ENCODE results near the gene NF2.

NF2 gene

DNA sequence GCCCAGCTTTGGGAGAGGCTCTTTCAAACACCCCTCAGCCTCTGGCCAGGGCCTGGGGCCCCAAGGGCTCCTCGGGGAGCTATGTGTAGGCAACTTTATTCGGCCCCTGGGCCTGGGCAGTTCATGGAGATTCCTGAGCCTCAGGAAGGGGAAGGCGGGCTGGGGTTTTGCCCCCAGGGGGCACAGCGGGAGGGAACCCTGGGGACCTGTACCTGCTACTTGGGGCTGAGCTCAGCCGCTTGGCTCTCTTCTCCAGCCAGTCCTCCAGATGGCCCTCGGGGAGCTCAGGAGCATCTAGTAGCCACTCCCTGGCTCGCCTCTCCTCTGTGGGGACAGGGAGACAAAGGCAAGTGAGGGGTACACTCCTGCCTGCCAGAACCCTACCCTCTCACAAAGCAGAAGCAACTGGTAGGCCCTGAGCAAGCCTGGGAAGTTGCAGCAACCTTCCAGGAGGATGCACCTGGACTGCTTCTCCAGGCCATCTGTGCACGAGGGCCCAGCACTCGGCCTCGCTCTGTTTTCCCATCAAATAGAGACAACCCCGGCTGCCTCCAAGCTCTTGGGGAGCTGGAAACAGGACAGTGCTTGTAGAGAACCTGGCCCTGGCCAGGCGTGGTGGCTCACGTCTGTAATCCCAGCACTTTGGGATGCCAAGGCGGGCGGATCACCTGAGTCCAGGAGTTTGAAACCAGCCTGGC lies 134.8 kb downstream of the NF2 start:
- H3K27ac ChIP-seq: no peak overlapping the region
- TF ChIP-seq, protein P1, sequence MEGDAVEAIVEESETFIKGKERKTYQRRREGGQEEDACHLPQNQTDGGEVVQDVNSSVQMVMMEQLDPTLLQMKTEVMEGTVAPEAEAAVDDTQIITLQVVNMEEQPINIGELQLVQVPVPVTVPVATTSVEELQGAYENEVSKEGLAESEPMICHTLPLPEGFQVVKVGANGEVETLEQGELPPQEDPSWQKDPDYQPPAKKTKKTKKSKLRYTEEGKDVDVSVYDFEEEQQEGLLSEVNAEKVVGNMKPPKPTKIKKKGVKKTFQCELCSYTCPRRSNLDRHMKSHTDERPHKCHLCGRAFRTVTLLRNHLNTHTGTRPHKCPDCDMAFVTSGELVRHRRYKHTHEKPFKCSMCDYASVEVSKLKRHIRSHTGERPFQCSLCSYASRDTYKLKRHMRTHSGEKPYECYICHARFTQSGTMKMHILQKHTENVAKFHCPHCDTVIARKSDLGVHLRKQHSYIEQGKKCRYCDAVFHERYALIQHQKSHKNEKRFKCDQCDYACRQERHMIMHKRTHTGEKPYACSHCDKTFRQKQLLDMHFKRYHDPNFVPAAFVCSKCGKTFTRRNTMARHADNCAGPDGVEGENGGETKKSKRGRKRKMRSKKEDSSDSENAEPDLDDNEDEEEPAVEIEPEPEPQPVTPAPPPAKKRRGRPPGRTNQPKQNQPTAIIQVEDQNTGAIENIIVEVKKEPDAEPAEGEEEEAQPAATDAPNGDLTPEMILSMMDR (IDR thresholded peaks at IDR 0.05): no peak
- no peak for TF ChIP-seq ZFX (IDR thresholded peaks at IDR 0.05; ENCODE audit: borderline replicate concordance)

DNA sequence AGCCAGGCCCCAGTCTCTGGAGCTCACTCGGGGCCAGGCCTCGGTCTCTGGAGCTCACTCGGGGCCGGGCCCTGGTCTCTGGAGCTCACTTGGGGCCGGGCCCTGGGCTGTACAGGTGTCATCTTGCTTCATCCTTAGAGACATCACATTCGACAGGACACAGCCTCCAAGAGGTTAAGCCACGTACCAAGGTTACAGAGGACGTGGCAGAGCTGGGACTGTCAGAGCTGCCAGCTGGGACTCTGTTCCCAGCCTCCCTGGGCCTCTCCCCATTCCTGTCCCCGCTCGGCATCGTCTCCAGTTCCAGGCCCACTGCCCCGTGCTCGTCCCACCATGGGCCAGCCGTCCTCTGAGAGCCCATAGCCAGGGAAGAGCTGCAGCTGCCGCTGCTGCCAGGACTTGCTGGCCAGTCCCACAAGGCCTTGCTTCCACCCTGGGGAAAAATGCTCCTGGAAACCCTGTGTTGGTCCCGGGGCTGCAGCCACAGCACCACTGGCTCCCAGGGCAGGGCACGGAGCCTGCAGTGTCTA lies 136.0 kb downstream of the NF2 start:
- no peak for TF ChIP-seq ZFX (IDR thresholded peaks at IDR 0.05; ENCODE audit: borderline replicate concordance)
- TF ChIP-seq, protein P1 (IDR thresholded peaks at IDR 0.05): no peak
- H3K27ac ChIP-seq: no peak overlapping the region

DNA sequence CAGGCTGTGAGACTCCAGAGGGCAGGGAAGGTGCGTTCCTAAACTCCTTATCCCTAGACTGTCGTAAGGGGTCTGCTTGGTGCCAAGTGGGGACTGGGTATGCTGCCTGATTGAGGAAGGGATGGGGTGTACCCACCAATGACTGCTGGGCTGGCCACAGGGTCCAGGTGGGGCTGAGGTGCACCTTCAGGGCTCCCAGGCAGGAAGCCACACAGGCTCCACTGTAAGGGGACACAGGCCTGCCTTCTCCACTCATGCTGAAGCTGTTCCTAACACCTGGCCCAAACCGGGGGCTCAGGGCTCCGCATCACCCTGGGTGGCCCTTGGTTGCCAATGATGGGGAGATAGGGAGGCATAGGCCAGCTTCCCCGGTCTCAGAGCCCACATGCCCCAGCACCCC lies 136.8 kb downstream of the NF2 start:
- no peak for TF ChIP-seq ZFX (IDR thresholded peaks at IDR 0.05; ENCODE audit: borderline replicate concordance)
- TF ChIP-seq, protein P1 (IDR thresholded peaks at IDR 0.05): no peak
- H3K27ac ChIP-seq: no peak overlapping the region

DNA sequence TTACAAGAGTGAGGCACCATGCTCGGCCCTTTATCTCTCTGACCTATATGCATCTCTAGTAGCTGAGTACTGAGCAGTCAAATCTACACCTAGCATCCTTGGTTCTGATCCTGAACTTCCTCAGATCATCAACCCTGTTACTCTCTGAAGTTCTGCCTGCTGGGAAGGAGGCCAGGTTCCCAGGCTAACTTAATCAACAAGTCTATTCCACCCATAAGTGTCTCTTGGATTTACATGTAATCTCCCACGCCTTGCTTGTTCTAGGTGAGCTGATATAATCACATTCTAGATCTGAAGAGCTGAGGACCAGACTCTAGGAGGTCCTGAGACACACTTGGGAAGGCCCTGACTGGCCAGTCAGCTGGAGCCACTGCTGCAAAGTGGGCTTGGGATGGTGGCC lies 138.5 kb downstream of the NF2 start:
- no peak overlapping the region for H3K27ac ChIP-seq
- no peak for TF ChIP-seq ZFX (IDR thresholded peaks at IDR 0.05; ENCODE audit: borderline replicate concordance)
- TF ChIP-seq, protein P1 (IDR thresholded peaks at IDR 0.05): no peak

DNA sequence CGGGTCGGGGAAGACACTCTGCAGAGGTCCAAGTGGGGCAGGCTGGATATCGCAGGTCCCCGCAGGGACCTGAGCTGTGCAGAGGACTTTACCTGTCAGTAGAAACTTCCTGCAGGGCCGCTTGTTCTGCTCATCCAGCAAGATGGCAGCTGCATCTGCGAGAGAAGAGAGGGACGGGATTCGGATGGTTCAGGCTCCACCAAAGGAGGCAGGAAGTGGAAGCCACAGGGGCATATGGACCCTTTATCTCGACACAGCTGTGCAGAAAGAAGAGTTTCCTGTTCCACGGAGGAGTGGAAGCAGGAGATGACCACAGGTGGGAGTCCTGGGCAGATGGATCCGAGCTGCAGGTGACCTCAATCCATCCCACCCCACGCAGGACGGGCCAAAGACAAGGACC lies 138.9 kb downstream of the NF2 start:
- no peak overlapping the region for H3K27ac ChIP-seq
- TF ChIP-seq, protein P1 (IDR thresholded peaks at IDR 0.05): no peak
- TF ChIP-seq ZFX (IDR thresholded peaks at IDR 0.05; ENCODE audit: borderline replicate concordance): no peak

DNA sequence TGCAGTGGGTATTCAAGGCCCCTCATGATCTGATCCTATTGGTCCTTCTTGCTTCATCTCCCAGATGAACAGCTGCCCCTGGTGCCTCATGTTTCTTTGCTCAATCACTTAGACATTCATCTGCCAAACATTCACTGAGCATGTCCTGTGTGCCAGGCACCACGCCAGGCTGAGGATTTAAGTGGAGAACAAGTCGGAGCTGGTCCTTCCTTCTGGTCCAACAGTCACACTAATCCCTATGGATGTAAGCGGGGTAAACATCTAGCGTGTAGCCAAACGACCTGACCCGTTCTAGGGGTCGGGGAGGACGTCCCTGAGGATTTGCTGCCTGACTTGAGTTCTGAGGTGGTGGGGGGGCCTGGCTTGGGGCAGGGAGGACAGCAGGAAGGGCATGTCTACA lies 141.5 kb downstream of the NF2 start:
- no peak overlapping the region for H3K27ac ChIP-seq
- no peak for TF ChIP-seq ZFX (IDR thresholded peaks at IDR 0.05; ENCODE audit: borderline replicate concordance)
- TF ChIP-seq, protein P1 (IDR thresholded peaks at IDR 0.05): no peak

DNA sequence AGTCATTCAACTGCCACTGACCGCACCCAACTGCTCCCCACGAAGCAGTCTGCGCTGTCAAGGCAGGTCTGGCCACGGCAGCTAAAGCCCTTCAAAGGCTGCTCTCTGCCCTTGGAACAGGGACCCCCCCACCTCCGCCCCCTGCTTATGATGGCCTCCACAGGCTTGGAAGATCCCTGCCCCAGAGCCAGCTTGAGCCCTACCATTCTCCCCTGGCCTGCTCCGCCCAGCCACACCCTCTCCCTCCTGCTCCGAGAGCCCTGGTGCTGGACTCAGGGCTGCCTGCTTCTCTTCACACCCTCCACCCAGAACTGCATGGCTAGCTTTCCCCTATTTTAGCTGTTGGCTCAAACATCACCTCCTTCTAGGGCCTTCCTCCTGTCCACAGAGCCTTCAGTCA lies 144.4 kb downstream of the NF2 start:
- H3K27ac ChIP-seq: no peak overlapping the region
- TF ChIP-seq, protein P1 (IDR thresholded peaks at IDR 0.05): no peak
- TF ChIP-seq ZFX (IDR thresholded peaks at IDR 0.05; ENCODE audit: borderline replicate concordance): no peak
